Measurements from ENCODE around the gene RPS2.

RPS2 gene

DNA sequence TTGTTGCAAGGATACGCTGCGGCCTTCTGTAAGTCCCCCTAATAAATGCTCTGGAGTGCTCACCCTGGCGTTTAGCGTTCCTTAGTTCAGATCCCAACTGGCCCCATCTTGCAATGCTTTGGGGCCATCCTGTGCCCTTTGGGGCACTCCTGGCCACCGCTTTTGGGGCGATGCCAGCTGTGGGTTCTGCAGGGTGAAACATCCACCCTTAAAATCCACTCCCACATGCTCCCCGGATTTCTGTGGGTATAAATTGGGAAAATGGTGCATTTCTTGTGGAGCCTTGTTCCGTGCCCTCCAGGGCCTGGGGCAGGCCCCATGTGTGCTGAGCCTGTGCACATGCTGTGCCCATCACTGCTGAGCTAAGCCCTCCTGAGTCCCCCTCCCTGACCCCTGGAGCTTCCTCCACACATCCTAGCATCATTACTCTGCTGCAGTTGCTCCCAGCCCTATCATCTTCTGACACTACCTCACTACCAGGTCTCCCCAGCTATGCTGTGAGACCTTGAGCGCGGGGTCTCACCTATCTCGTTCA, 27.6 kb downstream of the RPS2 start:
- no peak for DNase-seq
- Mint-ChIP-seq H3K4me3 (no peak overlapping the region), H3K4me1 (peaks cover 38% of the 10 kb centered on the region), H3K27me3 (ENCODE audit: low read depth, poor library complexity) (peaks cover 4% of the 10 kb centered on the region), H3K9me3 (no peaks in the 10 kb centered on the region), H3K27ac (no peak overlapping the region), H3K36me3 (ENCODE audit: low read depth) (peaks cover 6% of the 10 kb centered on the region)
- no peak for TF ChIP-seq CTCF (IDR thresholded peaks at IDR 0.05)

GRCh38 chr16:1933097-1933661, 31.4 kb downstream of the RPS2 start:
- H3K4me1 Mint-ChIP-seq = peaks cover 13% of the 10 kb centered on the region
- no peak overlapping the region for H3K27ac Mint-ChIP-seq
- H3K36me3 Mint-ChIP-seq (ENCODE audit: low read depth) = peaks cover 6% of the 10 kb centered on the region
- H3K9me3 Mint-ChIP-seq = no peaks in the 10 kb centered on the region
- no peak for TF ChIP-seq CTCF (IDR thresholded peaks at IDR 0.05)
- peaks cover 10% of the 10 kb centered on the region for H3K27me3 Mint-ChIP-seq (ENCODE audit: low read depth, poor library complexity)
- no peak overlapping the region for H3K4me3 Mint-ChIP-seq
- no peak for DNase-seq

GRCh38 chr16:1932050-1933028, 32.3 kb downstream of the RPS2 start:
- Mint-ChIP-seq H3K9me3 (no peaks in the 10 kb centered on the region), H3K36me3 (ENCODE audit: low read depth) (peaks cover 6% of the 10 kb centered on the region), H3K27me3 (ENCODE audit: low read depth, poor library complexity) (peaks cover 11% of the 10 kb centered on the region), H3K4me3 (no peak overlapping the region), H3K27ac (no peak overlapping the region), H3K4me1 (peaks cover 16% of the 10 kb centered on the region)
- TF ChIP-seq CTCF (IDR thresholded peaks at IDR 0.05) = no peak
- no peak for DNase-seq

DNA sequence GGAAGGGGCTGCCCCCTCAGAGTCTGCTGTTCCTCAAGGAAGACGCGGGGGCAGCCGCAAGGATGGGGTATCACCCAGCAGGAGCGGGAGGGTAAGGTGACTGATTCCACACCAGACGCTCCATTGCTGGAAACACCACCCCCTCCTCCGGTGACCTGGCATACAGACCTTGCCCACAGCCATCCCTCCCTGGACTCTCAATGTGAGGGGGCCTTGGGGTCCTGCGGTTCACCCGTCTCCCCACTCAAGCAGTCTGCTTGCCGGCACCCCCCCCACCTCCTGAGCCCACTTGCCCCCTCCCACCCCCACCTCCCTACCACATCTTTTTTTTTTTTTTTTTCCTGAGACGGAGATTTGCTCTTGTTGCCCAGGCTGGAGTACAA, 34.3 kb downstream of the RPS2 start:
- Mint-ChIP-seq H3K9me3 (no peaks in the 10 kb centered on the region), H3K36me3 (ENCODE audit: low read depth) (no peaks in the 10 kb centered on the region), H3K27ac (no peak overlapping the region), H3K4me3 (no peak overlapping the region), H3K27me3 (ENCODE audit: low read depth, poor library complexity) (peaks cover 14% of the 10 kb centered on the region), H3K4me1 (peaks cover 23% of the 10 kb centered on the region)
- no peak for TF ChIP-seq CTCF (IDR thresholded peaks at IDR 0.05)
- no peak for DNase-seq

GRCh38 chr16:1929578-1930337, 34.9 kb downstream of the RPS2 start:
- DNase-seq = peak; percentile 98
- peak; percentile 79 for TF ChIP-seq CTCF (IDR thresholded peaks at IDR 0.05)
- peak overlapping the region; percentile 50 for H3K4me3 Mint-ChIP-seq
- peaks cover 27% of the 10 kb centered on the region for H3K4me1 Mint-ChIP-seq
- H3K36me3 Mint-ChIP-seq (ENCODE audit: low read depth) = no peaks in the 10 kb centered on the region
- no peak overlapping the region for H3K27ac Mint-ChIP-seq
- H3K27me3 Mint-ChIP-seq (ENCODE audit: low read depth, poor library complexity) = peaks cover 14% of the 10 kb centered on the region
- no peaks in the 10 kb centered on the region for H3K9me3 Mint-ChIP-seq

Measured in nephron progenitor cell (in vitro differentiated cells).